ENCODE results near the gene MAB21L2.

MAB21L2 gene

DNA sequence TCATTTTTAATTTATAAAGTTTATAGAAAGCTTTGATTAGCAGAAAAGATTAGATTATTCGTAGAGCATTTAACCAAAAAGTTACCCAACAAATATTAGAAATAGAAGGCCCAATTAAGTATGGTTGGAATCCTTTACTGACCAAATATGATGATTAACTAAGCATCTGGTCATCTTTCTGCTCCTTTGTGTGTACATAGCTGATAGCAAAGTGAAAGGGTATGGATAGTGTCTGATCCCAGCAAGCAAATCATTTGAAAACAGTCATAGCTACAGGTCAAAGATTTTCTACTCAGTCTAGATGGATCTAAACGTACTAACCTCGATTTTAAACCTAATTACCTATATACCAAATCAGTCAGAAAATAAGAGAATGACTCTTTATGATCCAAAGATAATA lies 7.3 kb upstream of the MAB21L2 start:
- no peaks in the 10 kb centered on the region for H3K27me3 ChIP-seq (ENCODE audit: insufficient read depth, low read length, poor library complexity, severe bottlenecking)
- H3K36me3 ChIP-seq (ENCODE audit: insufficient read depth, low read length): no peaks in the 10 kb centered on the region
- H2AFZ ChIP-seq (ENCODE audit: low read length): no peak overlapping the region
- no peak overlapping the region for H3K4me2 ChIP-seq (ENCODE audit: low read depth, low read length, poor library complexity, severe bottlenecking)
- no peak overlapping the region for H3K4me3 ChIP-seq (ENCODE audit: low read length, poor library complexity, severe bottlenecking)
- TF ChIP-seq, protein P1, sequence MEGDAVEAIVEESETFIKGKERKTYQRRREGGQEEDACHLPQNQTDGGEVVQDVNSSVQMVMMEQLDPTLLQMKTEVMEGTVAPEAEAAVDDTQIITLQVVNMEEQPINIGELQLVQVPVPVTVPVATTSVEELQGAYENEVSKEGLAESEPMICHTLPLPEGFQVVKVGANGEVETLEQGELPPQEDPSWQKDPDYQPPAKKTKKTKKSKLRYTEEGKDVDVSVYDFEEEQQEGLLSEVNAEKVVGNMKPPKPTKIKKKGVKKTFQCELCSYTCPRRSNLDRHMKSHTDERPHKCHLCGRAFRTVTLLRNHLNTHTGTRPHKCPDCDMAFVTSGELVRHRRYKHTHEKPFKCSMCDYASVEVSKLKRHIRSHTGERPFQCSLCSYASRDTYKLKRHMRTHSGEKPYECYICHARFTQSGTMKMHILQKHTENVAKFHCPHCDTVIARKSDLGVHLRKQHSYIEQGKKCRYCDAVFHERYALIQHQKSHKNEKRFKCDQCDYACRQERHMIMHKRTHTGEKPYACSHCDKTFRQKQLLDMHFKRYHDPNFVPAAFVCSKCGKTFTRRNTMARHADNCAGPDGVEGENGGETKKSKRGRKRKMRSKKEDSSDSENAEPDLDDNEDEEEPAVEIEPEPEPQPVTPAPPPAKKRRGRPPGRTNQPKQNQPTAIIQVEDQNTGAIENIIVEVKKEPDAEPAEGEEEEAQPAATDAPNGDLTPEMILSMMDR (conservative IDR thresholded peaks at IDR 0.05; ENCODE audit: low read length): no peak
- no peak for TF ChIP-seq EZH2phosphoT487 (IDR thresholded peaks at IDR 0.05; ENCODE audit: borderline replicate concordance)
- no peaks in the 10 kb centered on the region for H3F3A ChIP-seq (ENCODE audit: low read depth)
- H3K9me2 ChIP-seq (replicated peaks; ENCODE audit: low read depth, low read length): no peaks in the 10 kb centered on the region
- H3K9ac ChIP-seq (ENCODE audit: low read depth, low read length, poor library complexity, severe bottlenecking): no peak overlapping the region
- peaks cover 18% of the 10 kb centered on the region for H3K4me1 ChIP-seq (ENCODE audit: insufficient read depth, low read length, poor library complexity, severe bottlenecking)
- H4K20me1 ChIP-seq (ENCODE audit: insufficient read depth, low read length, poor library complexity, severe bottlenecking): no peaks in the 10 kb centered on the region
- no peaks in the 10 kb centered on the region for H3K79me2 ChIP-seq (ENCODE audit: insufficient read depth, low read length)
- H3K9me3 ChIP-seq (ENCODE audit: insufficient read depth, low read depth, low read length): no peaks in the 10 kb centered on the region

DNA sequence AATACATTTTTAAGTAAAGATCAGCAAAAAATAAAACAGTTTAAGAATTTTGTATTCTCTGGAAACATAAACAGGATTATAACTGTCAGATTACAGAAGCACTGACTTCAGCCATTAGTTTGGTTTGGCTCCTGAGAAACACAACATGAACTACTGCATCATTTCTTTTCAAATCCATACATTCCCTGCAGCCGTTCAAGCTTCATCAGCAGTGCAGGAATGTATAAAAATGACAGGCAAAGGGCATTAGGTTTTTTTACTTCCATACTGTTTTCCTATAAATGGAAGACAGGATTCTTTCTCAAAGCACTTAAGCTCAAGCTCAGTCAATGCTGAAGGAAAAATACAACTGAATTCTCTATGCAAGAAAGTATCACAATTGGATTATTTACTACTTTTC lies 4.2 kb upstream of the MAB21L2 start:
- Histone ChIP-seq H3K4me3 (ENCODE audit: low read length, poor library complexity, severe bottlenecking) (no peak overlapping the region), H3F3A (ENCODE audit: low read depth) (no peaks in the 10 kb centered on the region), H3K4me1 (ENCODE audit: insufficient read depth, low read length, poor library complexity, severe bottlenecking) (peaks cover 11% of the 10 kb centered on the region), H3K27me3 (ENCODE audit: insufficient read depth, low read length, poor library complexity, severe bottlenecking) (no peaks in the 10 kb centered on the region), H3K9ac (ENCODE audit: low read depth, low read length, poor library complexity, severe bottlenecking) (no peak overlapping the region), H2AFZ (ENCODE audit: low read length) (no peak overlapping the region), H3K4me2 (ENCODE audit: low read depth, low read length, poor library complexity, severe bottlenecking) (no peak overlapping the region), H3K36me3 (ENCODE audit: insufficient read depth, low read length) (peaks cover 3% of the 10 kb centered on the region; the same call in 1 of the 2 replicates), H3K9me2 (replicated peaks; ENCODE audit: low read depth, low read length) (no peaks in the 10 kb centered on the region), H3K9me3 (ENCODE audit: insufficient read depth, low read depth, low read length) (no peaks in the 10 kb centered on the region), H4K20me1 (ENCODE audit: insufficient read depth, low read length, poor library complexity, severe bottlenecking) (no peaks in the 10 kb centered on the region), H3K79me2 (ENCODE audit: insufficient read depth, low read length) (no peaks in the 10 kb centered on the region)
- no peak for TF ChIP-seq EZH2phosphoT487 (IDR thresholded peaks at IDR 0.05; ENCODE audit: borderline replicate concordance)
- TF ChIP-seq, protein P1 (conservative IDR thresholded peaks at IDR 0.05; ENCODE audit: low read length): no peak

DNA sequence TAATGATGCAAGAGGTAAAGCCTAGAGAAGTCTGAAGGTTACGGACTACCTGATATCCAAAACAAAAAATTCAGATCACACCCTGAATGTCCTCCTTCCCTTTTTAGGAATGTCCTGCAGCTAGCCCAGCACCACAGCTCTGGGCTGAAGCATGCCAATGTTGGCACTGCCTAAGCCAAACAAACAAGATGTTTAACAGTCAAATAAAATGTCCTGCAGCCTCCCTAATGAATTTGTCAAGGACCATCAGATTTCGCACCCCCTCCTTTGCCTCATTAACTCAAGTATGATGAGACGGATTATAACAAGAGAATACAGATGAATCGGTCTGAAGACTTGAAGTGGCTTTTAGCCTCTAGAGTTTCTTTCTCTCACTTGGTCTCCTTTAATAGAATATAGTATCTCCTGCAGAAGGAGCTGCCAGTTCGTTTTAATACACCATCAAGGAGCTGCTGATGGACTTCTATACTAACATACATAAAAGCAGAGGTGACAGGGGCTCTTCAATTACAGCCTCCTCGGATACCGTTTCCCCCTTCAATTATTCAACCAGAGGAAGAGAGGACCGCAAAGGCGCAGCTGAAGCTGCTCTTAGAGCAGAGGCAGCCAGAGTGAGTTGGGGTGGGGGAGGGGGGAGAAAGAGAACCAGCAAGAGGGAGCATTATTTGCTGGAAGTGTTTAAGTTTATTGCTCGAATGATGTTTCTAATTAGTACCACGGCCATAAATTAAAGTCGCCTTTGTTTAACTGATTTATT lies 3.0 kb upstream of the MAB21L2 start:
- Histone ChIP-seq H4K20me1 (ENCODE audit: insufficient read depth, low read length, poor library complexity, severe bottlenecking) (no peaks in the 10 kb centered on the region), H3K36me3 (ENCODE audit: insufficient read depth, low read length) (peaks cover 14% of the 10 kb centered on the region; the same call in 1 of the 2 replicates), H3K4me3 (ENCODE audit: low read length, poor library complexity, severe bottlenecking) (no peak overlapping the region), H2AFZ (ENCODE audit: low read length) (no peak overlapping the region), H3K27me3 (ENCODE audit: insufficient read depth, low read length, poor library complexity, severe bottlenecking) (no peaks in the 10 kb centered on the region), H3K4me1 (ENCODE audit: insufficient read depth, low read length, poor library complexity, severe bottlenecking) (no peaks in the 10 kb centered on the region), H3K79me2 (ENCODE audit: insufficient read depth, low read length) (no peaks in the 10 kb centered on the region), H3F3A (ENCODE audit: low read depth) (no peaks in the 10 kb centered on the region), H3K9ac (ENCODE audit: low read depth, low read length, poor library complexity, severe bottlenecking) (no peak overlapping the region), H3K4me2 (ENCODE audit: low read depth, low read length, poor library complexity, severe bottlenecking) (no peak overlapping the region), H3K9me3 (ENCODE audit: insufficient read depth, low read depth, low read length) (no peaks in the 10 kb centered on the region), H3K9me2 (replicated peaks; ENCODE audit: low read depth, low read length) (no peaks in the 10 kb centered on the region)
- TF ChIP-seq, protein P1 (conservative IDR thresholded peaks at IDR 0.05; ENCODE audit: low read length): no peak
- TF ChIP-seq EZH2phosphoT487 (IDR thresholded peaks at IDR 0.05; ENCODE audit: borderline replicate concordance): no peak

All from Loucy (cell line).